ENCODE results near the gene NXPH3. TPM values are rescaled to one million over a fixed set of nuclear protein-coding genes. Genes with fewer than 3 reads are reported as not detected.
A peak's percentile ranks its signal among the peaks of the same experiment; 100 is the strongest.

The NXPH3 gene
- total RNA-seq, 2 donors from 2014 or later: 4.7 to 15.5 TPM

GRCh38 chr17:49595980-49596379 lies 20.3 kb downstream of the NXPH3 start:
- Histone ChIP-seq H3K4me1 (replicated peaks) (peaks cover 10% of the 10 kb centered on the region), H3K4me3 (no peak overlapping the region), H3K27me3 (replicated peaks; ENCODE audit: insufficient read depth) (no peaks in the 10 kb centered on the region), H3K36me3 (no peaks in the 10 kb centered on the region), H3K27ac (no peak overlapping the region), H3K9me3 (no peaks in the 10 kb centered on the region)
- TF ChIP-seq POLR2AphosphoS5 (IDR thresholded peaks at IDR 0.05) (no peak), POLR2A (IDR thresholded peaks at IDR 0.05) (no peak), CTCF (IDR thresholded peaks at IDR 0.05) (no peak)
- intact Hi-C loops (cut with DNase I): no loop called here
- WGBS: 93% methylated on average over 4 of the region's 4 CpGs
- no peak for DNase-seq (ENCODE audit: low spot score)

- no peak for DNase-seq (ENCODE audit: low spot score)
- H3K27me3 ChIP-seq (replicated peaks; ENCODE audit: insufficient read depth): no peaks in the 10 kb centered on the region
- intact Hi-C loops (cut with DNase I): no loop called here
- H3K4me3 ChIP-seq: no peak overlapping the region
- H3K27ac ChIP-seq: peak overlapping the region in 1 of 2 donors; percentile 38
- TF ChIP-seq POLR2AphosphoS5 (IDR thresholded peaks at IDR 0.05) (peak; percentile 20), CTCF (IDR thresholded peaks at IDR 0.05) (no peak)
- WGBS: 63% methylated on average over 6 of the region's 6 CpGs
- no peaks in the 10 kb centered on the region for H3K9me3 ChIP-seq
- H3K4me1 ChIP-seq (replicated peaks): peaks cover 10% of the 10 kb centered on the region
- H3K36me3 ChIP-seq: no peaks in the 10 kb centered on the region
Observed at GRCh38 chr17:49596613-49597244, 21.1 kb downstream of the NXPH3 start.

GRCh38 chr17:49597436-49597835 lies 21.8 kb downstream of the NXPH3 start:
- Histone ChIP-seq H3K27me3 (replicated peaks; ENCODE audit: insufficient read depth) (no peaks in the 10 kb centered on the region), H3K9me3 (no peaks in the 10 kb centered on the region)

GRCh38 chr17:49597928-49598655 lies 22.4 kb downstream of the NXPH3 start:
- no peak for DNase-seq (ENCODE audit: low spot score)
- WGBS: 83% methylated on average over 8 of the region's 8 CpGs
- Histone ChIP-seq H3K27me3 (replicated peaks; ENCODE audit: insufficient read depth) (no peaks in the 10 kb centered on the region), H3K4me1 (replicated peaks) (peaks cover 10% of the 10 kb centered on the region), H3K36me3 (no peaks in the 10 kb centered on the region), H3K27ac (peak overlapping the region in 1 of 2 donors; percentile 38), H3K4me3 (no peak overlapping the region), H3K9me3 (no peaks in the 10 kb centered on the region)
- TF ChIP-seq POLR2A (IDR thresholded peaks at IDR 0.05) (no peak), POLR2AphosphoS5 (IDR thresholded peaks at IDR 0.05) (no peak), CTCF (IDR thresholded peaks at IDR 0.05) (no peak)
- intact Hi-C loops (cut with DNase I): no loop called here

More at GRCh38 chr17:49597436-49597835, 21.8 kb downstream of the NXPH3 start:
- no peak overlapping the region for H3K4me3 ChIP-seq
- H3K36me3 ChIP-seq: no peaks in the 10 kb centered on the region
- WGBS: 78% methylated on average over 4 of the region's 4 CpGs
- no peak for TF ChIP-seq POLR2AphosphoS5 (IDR thresholded peaks at IDR 0.05)
- DNase-seq (ENCODE audit: low spot score): no peak
- intact Hi-C loops (cut with DNase I): no loop called here
- H3K4me1 ChIP-seq (replicated peaks): peaks cover 10% of the 10 kb centered on the region
- H3K27ac ChIP-seq: peak overlapping the region in 1 of 2 donors; percentile 38

GRCh38 chr17:49598918-49599317 lies 23.2 kb downstream of the NXPH3 start:
- no peaks in the 10 kb centered on the region for H3K36me3 ChIP-seq
- no peak overlapping the region for H3K27ac ChIP-seq
- 92% methylated on average over 3 of the region's 3 CpGs for WGBS
- intact Hi-C loops (cut with DNase I): no loop called here
- H3K27me3 ChIP-seq (replicated peaks; ENCODE audit: insufficient read depth): no peaks in the 10 kb centered on the region
- H3K4me1 ChIP-seq (replicated peaks): peaks cover 10% of the 10 kb centered on the region
- H3K4me3 ChIP-seq: no peak overlapping the region
- H3K9me3 ChIP-seq: no peaks in the 10 kb centered on the region
- no peak for DNase-seq (ENCODE audit: low spot score)
- no peak for TF ChIP-seq POLR2AphosphoS5 (IDR thresholded peaks at IDR 0.05)
- no peak for TF ChIP-seq POLR2A (IDR thresholded peaks at IDR 0.05)
- no peak for TF ChIP-seq CTCF (IDR thresholded peaks at IDR 0.05)

Data from prostate gland (tissue), 2 donors.